ENCODE data around the gene IPO5. TPM values are rescaled to one million over a fixed set of nuclear protein-coding genes. Genes with fewer than 3 reads are reported as not detected.

Gene IPO5
- polyA plus RNA-seq, 1 of the 3 experiments (the other 2 are of a cell fraction) = 77.1 TPM

DNA sequence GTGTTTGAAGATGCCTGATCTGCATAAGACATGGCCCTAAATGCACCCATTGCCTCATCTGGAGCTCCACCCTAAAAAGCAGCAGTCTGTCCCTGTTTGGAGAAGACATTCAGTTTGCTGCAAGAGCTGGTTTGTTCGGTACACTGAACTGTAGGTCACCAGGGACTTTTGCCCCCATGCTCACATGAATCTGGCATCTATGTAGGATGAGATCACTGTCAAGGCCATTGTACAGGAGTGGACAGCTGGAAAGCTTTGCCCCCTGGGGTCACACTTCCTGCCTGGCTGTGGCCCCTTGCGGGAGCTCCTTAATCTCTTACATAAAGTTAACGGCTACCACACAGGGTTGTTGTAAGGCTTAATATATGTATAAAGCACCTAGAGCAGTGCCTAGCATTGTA, 73.0 kb downstream of the IPO5 start:
- Histone ChIP-seq H3K4me3 (ENCODE audit: low read depth in 2 of 2, low read length in 1 of 2) (no peak overlapping the region), H2AFZ (ENCODE audit: low read depth) (no peak overlapping the region), H3K27me3 (ENCODE audit: insufficient read depth) (no peaks in the 10 kb centered on the region), H4K20me1 (ENCODE audit: insufficient read depth) (no peaks in the 10 kb centered on the region), H3K4me1 (ENCODE audit: control insufficient read depth in 1 of 2, insufficient read depth in 2 of 2, low read depth in 1 of 2, low read length in 1 of 2) (peaks cover 2 to 33% of the 10 kb centered on the region in 2 experiments; a peak in 3 of 4 replicates), H3K79me2 (ENCODE audit: insufficient read depth) (no peaks in the 10 kb centered on the region), H3K4me2 (no peak overlapping the region), H3K9me3 (no peaks in the 10 kb centered on the region), H3K36me3 (replicated peaks in 1 of 2; ENCODE audit: control insufficient read depth in 1 of 2, insufficient read depth in 2 of 2, low read length in 1 of 2) (peaks cover 23 to 25% of the 10 kb centered on the region in 2 experiments), H3K27ac (ENCODE audit: low read depth in 2 of 2, low read length in 1 of 2) (no peak overlapping the region), H3F3A (replicated peaks; ENCODE audit: insufficient read depth) (peaks cover 22% of the 10 kb centered on the region), H3K9ac (no peak overlapping the region), H3K9me2 (no peaks in the 10 kb centered on the region)
- DNase-seq = no peak
- TF ChIP-seq GATA2 (CRISPR knock-in tag; IDR thresholded peaks at IDR 0.05) = no peak
- TF ChIP-seq, protein P1, sequence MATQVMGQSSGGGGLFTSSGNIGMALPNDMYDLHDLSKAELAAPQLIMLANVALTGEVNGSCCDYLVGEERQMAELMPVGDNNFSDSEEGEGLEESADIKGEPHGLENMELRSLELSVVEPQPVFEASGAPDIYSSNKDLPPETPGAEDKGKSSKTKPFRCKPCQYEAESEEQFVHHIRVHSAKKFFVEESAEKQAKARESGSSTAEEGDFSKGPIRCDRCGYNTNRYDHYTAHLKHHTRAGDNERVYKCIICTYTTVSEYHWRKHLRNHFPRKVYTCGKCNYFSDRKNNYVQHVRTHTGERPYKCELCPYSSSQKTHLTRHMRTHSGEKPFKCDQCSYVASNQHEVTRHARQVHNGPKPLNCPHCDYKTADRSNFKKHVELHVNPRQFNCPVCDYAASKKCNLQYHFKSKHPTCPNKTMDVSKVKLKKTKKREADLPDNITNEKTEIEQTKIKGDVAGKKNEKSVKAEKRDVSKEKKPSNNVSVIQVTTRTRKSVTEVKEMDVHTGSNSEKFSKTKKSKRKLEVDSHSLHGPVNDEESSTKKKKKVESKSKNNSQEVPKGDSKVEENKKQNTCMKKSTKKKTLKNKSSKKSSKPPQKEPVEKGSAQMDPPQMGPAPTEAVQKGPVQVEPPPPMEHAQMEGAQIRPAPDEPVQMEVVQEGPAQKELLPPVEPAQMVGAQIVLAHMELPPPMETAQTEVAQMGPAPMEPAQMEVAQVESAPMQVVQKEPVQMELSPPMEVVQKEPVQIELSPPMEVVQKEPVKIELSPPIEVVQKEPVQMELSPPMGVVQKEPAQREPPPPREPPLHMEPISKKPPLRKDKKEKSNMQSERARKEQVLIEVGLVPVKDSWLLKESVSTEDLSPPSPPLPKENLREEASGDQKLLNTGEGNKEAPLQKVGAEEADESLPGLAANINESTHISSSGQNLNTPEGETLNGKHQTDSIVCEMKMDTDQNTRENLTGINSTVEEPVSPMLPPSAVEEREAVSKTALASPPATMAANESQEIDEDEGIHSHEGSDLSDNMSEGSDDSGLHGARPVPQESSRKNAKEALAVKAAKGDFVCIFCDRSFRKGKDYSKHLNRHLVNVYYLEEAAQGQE (IDR thresholded peaks at IDR 0.05; ENCODE audit: low read depth, low read length) = no peak
- TF ChIP-seq, protein P2, sequence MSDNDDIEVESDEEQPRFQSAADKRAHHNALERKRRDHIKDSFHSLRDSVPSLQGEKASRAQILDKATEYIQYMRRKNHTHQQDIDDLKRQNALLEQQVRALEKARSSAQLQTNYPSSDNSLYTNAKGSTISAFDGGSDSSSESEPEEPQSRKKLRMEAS (IDR thresholded peaks at IDR 0.05; ENCODE audit: low read depth) = no peak
- no peak for TF ChIP-seq RCOR1 (IDR thresholded peaks at IDR 0.05; ENCODE audit: low read length)
- TF ChIP-seq, protein P3, sequence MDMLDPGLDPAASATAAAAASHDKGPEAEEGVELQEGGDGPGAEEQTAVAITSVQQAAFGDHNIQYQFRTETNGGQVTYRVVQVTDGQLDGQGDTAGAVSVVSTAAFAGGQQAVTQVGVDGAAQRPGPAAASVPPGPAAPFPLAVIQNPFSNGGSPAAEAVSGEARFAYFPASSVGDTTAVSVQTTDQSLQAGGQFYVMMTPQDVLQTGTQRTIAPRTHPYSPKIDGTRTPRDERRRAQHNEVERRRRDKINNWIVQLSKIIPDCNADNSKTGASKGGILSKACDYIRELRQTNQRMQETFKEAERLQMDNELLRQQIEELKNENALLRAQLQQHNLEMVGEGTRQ (IDR thresholded peaks at IDR 0.05; ENCODE audit: borderline replicate concordance, low read depth, low read length) = no peak
- TF ChIP-seq GABPA (IDR thresholded peaks at IDR 0.05; ENCODE audit: low read depth) = no peak
- TF ChIP-seq SMC3 (IDR thresholded peaks at IDR 0.05; ENCODE audit: low read depth, low read length) = no peak
- no peak for TF ChIP-seq MXI1 (IDR thresholded peaks at IDR 0.05; ENCODE audit: low read depth, low read length)
- no peak for TF ChIP-seq EZH2phosphoT487 (IDR thresholded peaks at IDR 0.05; ENCODE audit: borderline replicate concordance, low read depth)
- no peak for TF ChIP-seq FOSL2 (IDR thresholded peaks at IDR 0.05; ENCODE audit: borderline replicate concordance, low read depth)
- TF ChIP-seq RXRA (IDR thresholded peaks at IDR 0.05; ENCODE audit: borderline replicate concordance, low read depth) = no peak
- TF ChIP-seq, protein P4, sequence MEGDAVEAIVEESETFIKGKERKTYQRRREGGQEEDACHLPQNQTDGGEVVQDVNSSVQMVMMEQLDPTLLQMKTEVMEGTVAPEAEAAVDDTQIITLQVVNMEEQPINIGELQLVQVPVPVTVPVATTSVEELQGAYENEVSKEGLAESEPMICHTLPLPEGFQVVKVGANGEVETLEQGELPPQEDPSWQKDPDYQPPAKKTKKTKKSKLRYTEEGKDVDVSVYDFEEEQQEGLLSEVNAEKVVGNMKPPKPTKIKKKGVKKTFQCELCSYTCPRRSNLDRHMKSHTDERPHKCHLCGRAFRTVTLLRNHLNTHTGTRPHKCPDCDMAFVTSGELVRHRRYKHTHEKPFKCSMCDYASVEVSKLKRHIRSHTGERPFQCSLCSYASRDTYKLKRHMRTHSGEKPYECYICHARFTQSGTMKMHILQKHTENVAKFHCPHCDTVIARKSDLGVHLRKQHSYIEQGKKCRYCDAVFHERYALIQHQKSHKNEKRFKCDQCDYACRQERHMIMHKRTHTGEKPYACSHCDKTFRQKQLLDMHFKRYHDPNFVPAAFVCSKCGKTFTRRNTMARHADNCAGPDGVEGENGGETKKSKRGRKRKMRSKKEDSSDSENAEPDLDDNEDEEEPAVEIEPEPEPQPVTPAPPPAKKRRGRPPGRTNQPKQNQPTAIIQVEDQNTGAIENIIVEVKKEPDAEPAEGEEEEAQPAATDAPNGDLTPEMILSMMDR (IDR thresholded peaks at IDR 0.05) = no peak
- no peak for TF ChIP-seq ELF1 (IDR thresholded peaks at IDR 0.05)
- ChIA-PET POLR2A (no interaction called here), CTCF (interaction anchor here (0.6 to 1.7 kb wide), 3 partner anchors 171 to 1307 kb away, joined by 3 to 5 read pairs (median 5); no protein-coding TSS in a partner anchor)
- WGBS (ENCODE audit: low lambda C conversion rate) = 90% methylated on average over 3 of the region's 3 CpGs

Measured in SK-N-SH (cell line).